H9 (cell line): Measurements from ENCODE around the gene ZMIZ2. TPM values are rescaled to one million over a fixed set of nuclear protein-coding genes. Genes with fewer than 3 reads are reported as not detected.
"Not testable (repeated sequence)": the region's sequence is repeated elsewhere in the genome, so short reads cannot be mapped to it uniquely, and the experiment has no call there.

Source experiments
- DNase-seq: peaks from one replicate; pipeline ENCODE4 v3.0.0-alpha.2; 2017
- H2AFZ ChIP-seq: one replicate; pipeline ENCODE4 v1.6.1; 2013; ENCODE audit warnings: mild to moderate bottlenecking, low read length, control low read depth, moderate library complexity
- H2AK5ac ChIP-seq: 2 replicates; pipeline ENCODE4 v1.6.1; 2013; ENCODE audit warnings: low read length, control low read depth, mixed read lengths; ENCODE audit not compliant: insufficient read length
- H2BK120ac ChIP-seq: one replicate; pipeline ENCODE4 v1.6.1; 2013; ENCODE audit warnings: low read depth, mild to moderate bottlenecking, low read length, control low read depth, inconsistent platforms; ENCODE audit not compliant: poor library complexity, severe bottlenecking
- H2BK12ac ChIP-seq: 2 replicates; pipeline ENCODE4 v1.6.1; 2013; ENCODE audit warnings: low read length, control low read depth, mixed read lengths, low read depth; ENCODE audit not compliant: insufficient read length
- H2BK15ac ChIP-seq: 2 replicates; pipeline ENCODE4 v1.6.1; 2013; ENCODE audit warnings: low read depth, low read length, control low read depth
- H2BK20ac ChIP-seq: one replicate; pipeline ENCODE4 v1.6.1; 2013; ENCODE audit warnings: low read depth, mild to moderate bottlenecking, low read length, control low read depth, inconsistent platforms; ENCODE audit not compliant: poor library complexity, severe bottlenecking
- H2BK5ac ChIP-seq: 2 replicates; pipeline ENCODE4 v1.6.1; 2013; ENCODE audit warnings: low read length, control low read depth, mixed read lengths; ENCODE audit not compliant: insufficient read length
- H3K14ac ChIP-seq: 2 replicates; pipeline ENCODE4 v1.6.1; 2013; ENCODE audit warnings: low read length, control low read depth; ENCODE audit not compliant: insufficient read depth
- H3K18ac ChIP-seq: 2 replicates; pipeline ENCODE4 v1.6.1; 2013; ENCODE audit warnings: low read depth, mild to moderate bottlenecking, mixed read lengths, low read length, control low read depth; ENCODE audit not compliant: insufficient read length
- H3K23ac ChIP-seq: 2 replicates; pipeline ENCODE4 v1.6.1; 2013; ENCODE audit warnings: low read length, control low read depth, mixed read lengths, low read depth; ENCODE audit not compliant: insufficient read length
- H3K23me2 ChIP-seq: 2 replicates; pipeline ENCODE4 v1.6.1; 2013; ENCODE audit warnings: low read depth, mild to moderate bottlenecking, mixed read lengths, low read length, control low read depth; ENCODE audit not compliant: insufficient read length, poor library complexity, severe bottlenecking
- H3K27ac ChIP-seq: 2 replicates; pipeline ENCODE4 v1.5.1; 2013; ENCODE audit warnings: low read length, control low read depth, mixed read lengths, low read depth; ENCODE audit not compliant: insufficient read length
- H3K27me3 ChIP-seq: 2 replicates; pipeline ENCODE4 v1.6.1; 2013; ENCODE audit warnings: low read length, control low read depth, inconsistent platforms; ENCODE audit not compliant: insufficient read depth
- H3K4ac ChIP-seq: 2 replicates; pipeline ENCODE4 v1.6.1; 2013; ENCODE audit warnings: low read depth, mild to moderate bottlenecking, control low read depth, inconsistent platforms, low read length, moderate library complexity
- H3K4me1 ChIP-seq: 2 replicates; pipeline ENCODE4 v1.6.1; 2013; ENCODE audit warnings: low read length, control low read depth, inconsistent platforms; ENCODE audit not compliant: insufficient read depth
- H3K4me2 ChIP-seq: 2 replicates; pipeline ENCODE4 v1.6.1; 2013; ENCODE audit warnings: low read length, control low read depth, mixed read lengths; ENCODE audit not compliant: insufficient read length, insufficient read depth
- H3K56ac ChIP-seq: 2 replicates; pipeline ENCODE4 v1.6.1; 2013; ENCODE audit warnings: low read depth, mild to moderate bottlenecking, mixed read lengths, low read length, control low read depth; ENCODE audit not compliant: insufficient read length
- H3K79me1 ChIP-seq: 2 replicates; pipeline ENCODE4 v1.6.1; 2013; ENCODE audit warnings: low read depth, mild to moderate bottlenecking, moderate library complexity, low read length, control low read depth, inconsistent platforms; ENCODE audit not compliant: insufficient read depth, poor library complexity, severe bottlenecking
- H3K79me2 ChIP-seq: 2 replicates; pipeline ENCODE4 v1.6.1; 2013; ENCODE audit warnings: low read length, control low read depth, inconsistent platforms; ENCODE audit not compliant: insufficient read depth
- H3K9ac ChIP-seq: 2 replicates; pipeline ENCODE4 v1.6.1; 2013; ENCODE audit warnings: low read length, control low read depth, mixed read lengths; ENCODE audit not compliant: insufficient read length; ENCODE audit errors: extremely low read depth
- H3K9me3 ChIP-seq: one replicate; pipeline ENCODE4 v1.6.1; 2013; ENCODE audit warnings: low read depth, low read length, inconsistent platforms; ENCODE audit not compliant: control insufficient read depth
- H3T11ph ChIP-seq: one replicate; pipeline ENCODE4 v1.6.1; 2013; ENCODE audit warnings: mild to moderate bottlenecking, low read length, control low read depth, inconsistent platforms
- H4K20me1 ChIP-seq: one replicate; pipeline ENCODE4 v1.6.1; 2013; ENCODE audit not compliant: control insufficient read depth, insufficient read length, insufficient read depth
- H4K5ac ChIP-seq: 2 replicates; pipeline ENCODE4 v1.6.1; 2013; ENCODE audit warnings: low read depth, mild to moderate bottlenecking, mixed read lengths, low read length, control low read depth; ENCODE audit not compliant: insufficient read length
- H4K8ac ChIP-seq: replicated peaks from 2 replicates; pipeline ENCODE4 v1.6.1; 2013; ENCODE audit warnings: low read length, control low read depth, mixed read lengths, low read depth; ENCODE audit not compliant: insufficient read length
- H4K91ac ChIP-seq: 2 replicates; pipeline ENCODE4 v1.6.1; 2013; ENCODE audit warnings: low read depth, mild to moderate bottlenecking, moderate library complexity, mixed read lengths, low read length, control low read depth; ENCODE audit not compliant: insufficient read length
- H3K27ac Mint-ChIP-seq, 3 experiments: 2 replicates in 2 of 3; 3 replicates in 1 of 3; pipeline ENCODE4 v1.8.0; 2020 to 2021; ENCODE audit warnings: mixed read lengths in 3 of 3, mild to moderate bottlenecking in 1 of 3, moderate library complexity in 1 of 3
- H3K27me3 Mint-ChIP-seq: 2 replicates; pipeline ENCODE4 v1.8.0; 2021; ENCODE audit warnings: low read depth, mild to moderate bottlenecking, moderate library complexity, mixed read lengths
- H3K36me3 Mint-ChIP-seq, 3 experiments: 2 replicates in 2 of 3; 3 replicates in 1 of 3; pipeline ENCODE4 v1.8.0; 2020 to 2021; ENCODE audit warnings: low read depth in 3 of 3, mixed read lengths in 3 of 3; ENCODE audit not compliant: insufficient read depth in 1 of 3
- H3K4me1 Mint-ChIP-seq, 2 experiments: 2 replicates each; pipeline ENCODE4 v1.8.0; 2020; ENCODE audit warnings: mixed read lengths in 2 of 2
- H3K4me3 Mint-ChIP-seq, 2 experiments: 2 replicates in 1 of 2; 3 replicates in 1 of 2; pipeline ENCODE4 v1.8.0; 2020 to 2021; ENCODE audit warnings: mild to moderate bottlenecking in 2 of 2, mixed read lengths in 2 of 2, moderate library complexity in 1 of 2
- H3K9me3 Mint-ChIP-seq, 2 experiments: 2 replicates in 1 of 2; 3 replicates in 1 of 2; pipeline ENCODE4 v1.8.0; 2020; ENCODE audit warnings: mild to moderate bottlenecking in 2 of 2, mixed read lengths in 2 of 2, moderate library complexity in 1 of 2
- CTCF ChIP-seq: fragments of 200-600 bp; sonication (generic); conservative IDR thresholded peaks from 3 replicates; pipeline ENCODE4 v1.8.0; 2021; ENCODE audit warnings: antibody characterized with exemption, mild to moderate bottlenecking
- WGBS: extraction: QIAGEN DNeasy Blood & Tissue Kit; methylation state at CpG from one replicate; pipeline ENCODE4 v1.1.7; 2013; ENCODE audit warnings: missing lambda C conversion rate, low lambda C conversion rate, mixed read lengths; ENCODE audit not compliant: insufficient read length; ENCODE audit errors: extremely low coverage; 5-methylcytosine and 5-hydroxymethylcytosine counted together
- total RNA-seq: library from RNA; stranded (reverse); gene quantifications from 2 replicates; pipeline ENCODE4 v1.2.1, GENCODE V29; 2021

Gene ZMIZ2
- total RNA-seq, 1 experiment from 2014 or later = 72.9 TPM

GRCh38 chr7:44772867-44773266 lies 24.2 kb downstream of the ZMIZ2 start:
- H3K36me3 Mint-ChIP-seq = peaks cover under 1 to 15% (median 14%) of the 10 kb centered on the region in 3 experiments; a peak in 6 of 7 replicates
- Histone ChIP-seq H3K4me2 (no peak overlapping the region), H3K23me2 (no peaks in the 10 kb centered on the region), H3K14ac (no peak overlapping the region), H2BK120ac (no peak overlapping the region), H2AK5ac (no peak overlapping the region), H3K23ac (no peak overlapping the region), H3K4ac (no peak overlapping the region), H2BK12ac (no peak overlapping the region), H4K5ac (no peak overlapping the region), H3K27me3 (no peaks in the 10 kb centered on the region), H4K91ac (no peak overlapping the region), H3K9me3 (no peaks in the 10 kb centered on the region), H4K8ac (no peak overlapping the region), H3K18ac (no peak overlapping the region), H3K27ac (no peak overlapping the region), H3K4me1 (no peaks in the 10 kb centered on the region), H3K9ac (no peak overlapping the region), H2AFZ (no peak overlapping the region), H3K56ac (no peak overlapping the region), H2BK20ac (no peak overlapping the region), H3K79me1 (no peaks in the 10 kb centered on the region), H3K79me2 (no peaks in the 10 kb centered on the region), H3T11ph (no peak overlapping the region), H2BK5ac (no peak overlapping the region), H2BK15ac (no peak overlapping the region), H4K20me1 (no peaks in the 10 kb centered on the region)
- H3K4me1 Mint-ChIP-seq = peaks cover 11 to 12% of the 10 kb centered on the region in 2 experiments
- no peak overlapping the region for H3K4me3 Mint-ChIP-seq
- TF ChIP-seq CTCF = peak; percentile 48; the same call in 2 of the 3 replicates
- H3K27ac Mint-ChIP-seq = no peak overlapping the region
- peaks cover 0 to 4% of the 10 kb centered on the region in 2 experiments; a peak in 1 of 5 replicates for H3K9me3 Mint-ChIP-seq
- no CpG with 5 or more reads among the region's 10 CpGs for WGBS
- peaks cover 8% of the 10 kb centered on the region for H3K27me3 Mint-ChIP-seq
- peak; percentile 56 for DNase-seq

DNA sequence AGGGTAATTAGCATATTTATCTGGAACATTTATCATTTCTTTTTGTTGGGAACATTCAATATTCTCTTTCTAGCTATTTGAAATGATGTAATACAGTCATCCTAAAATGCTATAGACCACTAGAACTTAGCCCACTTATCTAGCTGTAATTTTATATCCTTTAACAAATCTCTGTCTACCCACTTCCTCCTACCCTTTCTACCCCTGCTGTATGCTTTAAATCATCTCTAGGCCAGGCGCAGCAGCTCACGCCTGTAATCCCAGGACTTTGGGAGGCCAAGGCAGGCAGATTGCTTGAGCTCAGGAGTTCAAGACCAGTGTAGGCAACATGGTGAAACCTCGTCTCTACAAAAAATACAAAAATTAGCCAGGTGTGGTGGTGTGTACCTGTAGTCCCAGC lies 25.8 kb downstream of the ZMIZ2 start:
- H3K4me1 Mint-ChIP-seq, H2BK5ac ChIP-seq: not testable (repeated sequence)

More for the DNA sequence above, 25.8 kb downstream of the ZMIZ2 start:
- H3K4ac ChIP-seq, H3K9ac ChIP-seq, H3K79me2 ChIP-seq, H2AK5ac ChIP-seq, H4K5ac ChIP-seq, H3K56ac ChIP-seq, H3K27me3 ChIP-seq, H3K4me1 ChIP-seq, H2BK120ac ChIP-seq, H2BK20ac ChIP-seq, H3K27me3 Mint-ChIP-seq, H3K36me3 Mint-ChIP-seq, H3K23ac ChIP-seq, H4K8ac ChIP-seq, H3K4me3 Mint-ChIP-seq, H3K4me2 ChIP-seq, H4K91ac ChIP-seq, H2BK12ac ChIP-seq, H3K27ac Mint-ChIP-seq, H3T11ph ChIP-seq, H2AFZ ChIP-seq, H3K23me2 ChIP-seq, H3K14ac ChIP-seq, DNase-seq, H3K9me3 Mint-ChIP-seq, H4K20me1 ChIP-seq, H2BK15ac ChIP-seq, H3K18ac ChIP-seq, H3K27ac ChIP-seq, H3K79me1 ChIP-seq, H3K9me3 ChIP-seq: not testable (repeated sequence)
- no CpG with 5 or more reads among the region's 3 CpGs for WGBS
